Stimulated activated CD4-positive, alpha-beta T cell treated with anti-CD3 and anti-CD28 coated beads, Interleukin-4, amount 100 ng/mL, for 24 hours (primary cell): ENCODE measurements around the gene ROBO1.
"Not testable (repeated sequence)": the region's sequence is repeated elsewhere in the genome, so short reads cannot be mapped to it uniquely, and the experiment has no call there.

ENCODE experiments used
- DNase-seq: peaks from one replicate; pipeline ENCODE4 v3.0.0-alpha.2; 2020

ROBO1 gene

GRCh38 chr3:79217096-79217495 lies 550.7 kb downstream of the ROBO1 start:
- no peak for DNase-seq

- DNase-seq, result no peak
Observed at GRCh38 chr3:79215286-79215685, 552.5 kb downstream of the ROBO1 start.

- DNase-seq, result no peak
Observed at GRCh38 chr3:79211586-79212359, 556.0 kb downstream of the ROBO1 start.

- no peak for DNase-seq
Observed at GRCh38 chr3:79204351-79204750, 563.4 kb downstream of the ROBO1 start.

- DNase-seq, result no peak
Observed at GRCh38 chr3:79203144-79203519, 564.7 kb downstream of the ROBO1 start.

- no peak for DNase-seq
Observed at GRCh38 chr3:79202471-79203143, 565.2 kb downstream of the ROBO1 start.

GRCh38 chr3:79200456-79200855 lies 567.3 kb downstream of the ROBO1 start:
- DNase-seq, result no peak

GRCh38 chr3:79199966-79200365 lies 567.8 kb downstream of the ROBO1 start:
- no peak for DNase-seq

- DNase-seq, result no peak
Observed at GRCh38 chr3:79187426-79187825, 580.4 kb downstream of the ROBO1 start.

GRCh38 chr3:79184251-79184650 lies 583.5 kb downstream of the ROBO1 start:
- DNase-seq, result no peak

GRCh38 chr3:79183496-79183895 lies 584.3 kb downstream of the ROBO1 start:
- no peak for DNase-seq

- DNase-seq, result no peak
Observed at GRCh38 chr3:79178471-79179180, 589.2 kb downstream of the ROBO1 start.

- DNase-seq, result no peak
Observed at GRCh38 chr3:79175870-79176269, 591.9 kb downstream of the ROBO1 start.

GRCh38 chr3:79173259-79173658 lies 594.5 kb downstream of the ROBO1 start:
- not testable (repeated sequence) for DNase-seq

- DNase-seq, result no peak
Observed at GRCh38 chr3:79172241-79172640, 595.6 kb downstream of the ROBO1 start.

GRCh38 chr3:79170021-79170420 lies 597.8 kb downstream of the ROBO1 start:
- DNase-seq, result no peak

- no peak for DNase-seq
Observed at GRCh38 chr3:79167651-79168416, 600.0 kb downstream of the ROBO1 start.

- no peak for DNase-seq
Observed at GRCh38 chr3:79162653-79163052, 605.1 kb downstream of the ROBO1 start.

GRCh38 chr3:79161941-79162340 lies 605.9 kb downstream of the ROBO1 start:
- DNase-seq, result no peak

GRCh38 chr3:79160421-79160820 lies 607.4 kb downstream of the ROBO1 start:
- DNase-seq, result no peak

- DNase-seq, result no peak
Observed at GRCh38 chr3:79159736-79160135, 608.1 kb downstream of the ROBO1 start.

GRCh38 chr3:79157191-79157590 lies 610.6 kb downstream of the ROBO1 start:
- no peak for DNase-seq

- no peak for DNase-seq
Observed at GRCh38 chr3:79154865-79155264, 612.9 kb downstream of the ROBO1 start.
